GM12864 (cell line): Measurements from ENCODE around the gene COQ10A.
"Not testable (repeated sequence)": the region's sequence is repeated elsewhere in the genome, so short reads cannot be mapped to it uniquely, and the experiment has no call there.

Experiments
- DNase-seq: peaks from one replicate; pipeline ENCODE4 v3.0.0-alpha.2; 2011; ENCODE audit warnings: low read depth
- H3K4me3 ChIP-seq: 2 replicates; pipeline ENCODE4 v1.5.1; 2011; ENCODE audit warnings: mild to moderate bottlenecking, low read depth, low read length, control low read depth
- CTCF ChIP-seq: IDR thresholded peaks from 2 replicates; pipeline ENCODE4 v1.5.1; 2011; ENCODE audit warnings: low read depth, mild to moderate bottlenecking, moderate library complexity, low read length, control low read depth, inconsistent platforms; ENCODE audit errors: missing control alignments

COQ10A gene

GRCh38 chr12:56274299-56274698, 7.6 kb downstream of the COQ10A start:
- H3K4me3 ChIP-seq, result no peak overlapping the region
- no peak for DNase-seq
- no peak for TF ChIP-seq CTCF

- no peak for TF ChIP-seq CTCF
- no peak for DNase-seq
- no peak overlapping the region for H3K4me3 ChIP-seq
These were observed 12.2 kb downstream of the COQ10A start for GRCh38 chr12:56278905-56279304.

GRCh38 chr12:56280849-56281248, 14.1 kb downstream of the COQ10A start:
- DNase-seq, result no peak
- H3K4me3 ChIP-seq, result no peak overlapping the region
- TF ChIP-seq CTCF, result no peak

GRCh38 chr12:56282030-56282429, 15.3 kb downstream of the COQ10A start:
- no peak for DNase-seq
- TF ChIP-seq CTCF, result no peak
- H3K4me3 ChIP-seq, result no peak overlapping the region

GRCh38 chr12:56282579-56282978, 15.8 kb downstream of the COQ10A start:
- no peak overlapping the region for H3K4me3 ChIP-seq
- no peak for TF ChIP-seq CTCF
- no peak for DNase-seq

- not testable (repeated sequence) for H3K4me3 ChIP-seq, DNase-seq
These were observed 17.5 kb downstream of the COQ10A start for GRCh38 chr12:56284263-56284662.

GRCh38 chr12:56286044-56286830, 19.5 kb downstream of the COQ10A start:
- no peak for DNase-seq
- no peak overlapping the region for H3K4me3 ChIP-seq
- no peak for TF ChIP-seq CTCF
